GM12878 (cell line): ENCODE data around the gene INPP4B. TPM values are rescaled to one million over a fixed set of nuclear protein-coding genes. Genes with fewer than 3 reads are reported as not detected.

Experiments used
- ATAC-seq: fragments of 200-7000 bp; cut with Tn5 transposase; 3 replicates; pipeline ENCODE4 v1.9.1; 2020; ENCODE audit warnings: mild to moderate bottlenecking, moderate library complexity
- BruUV-seq: library from RNA; stranded (reverse); fragments of 400-500 nt; replicated peaks from 2 replicates; lab custom pipeline; 2021; lab: Mats Ljungman, UMichigan
- CTCF ChIA-PET: fragments of 300-600 bp; sonication (Branson Sonifier 250); formaldehyde crosslinking; extraction: SDS; loops from one replicate; lab custom pipeline; 2021; ENCODE audit warnings: inconsistent platforms; lab: Yijun Ruan, JAX
- POLR2A ChIA-PET: fragments of 350-600 bp; formaldehyde crosslinking; extraction: SDS; loops from one replicate; lab custom pipeline; 2021; ENCODE audit warnings: inconsistent platforms; lab: Charles Lee
- RAD21 ChIA-PET: fragments of 300-600 bp; sonication (Branson Sonifier 250); formaldehyde crosslinking; loops from one replicate; lab custom pipeline; 2023; ENCODE audit warnings: antibody characterized with exemption; ENCODE audit not compliant: unreplicated experiment; lab: Charles Lee
- SMC1A ChIA-PET: fragments of 300-600 bp; sonication (Branson Sonifier 250); formaldehyde crosslinking; loops from one replicate; lab custom pipeline; 2023; ENCODE audit not compliant: unreplicated experiment, uncharacterized antibody; lab: Charles Lee
- DNase-seq: peaks from one replicate; pipeline ENCODE4 v3.0.0-alpha.2; 2011; ENCODE audit warnings: low read depth, low spot score
- FAIRE-seq: peaks from 3 replicates; lab custom pipeline; 2011; peaks lifted over from hg19 to GRCh38; lab: Jason Lieb, UNC
- H2AFZ ChIP-seq: 2 replicates; pipeline ENCODE4 v1.6.0; 2011; ENCODE audit warnings: low read depth, low read length, control low read depth; ENCODE audit not compliant: control insufficient read depth
- H3K27ac ChIP-seq: 2 replicates; pipeline ENCODE4 v1.5.1; 2011; ENCODE audit warnings: control low read depth; ENCODE audit not compliant: control insufficient read depth, insufficient read depth
- H3K27me3 ChIP-seq, 2 experiments: replicated peaks in 1 of 2; 2 replicates each; pipeline versions ENCODE4 v1.6.0 to v1.6.1; 2011; ENCODE audit warnings: low read length in 1 of 2; ENCODE audit not compliant: control insufficient read depth in 2 of 2, insufficient read depth in 2 of 2
- H3K36me3 ChIP-seq, 2 experiments: 2 replicates each; pipeline ENCODE4 v1.5.1; 2011; ENCODE audit warnings: low read length in 1 of 2; ENCODE audit not compliant: control insufficient read depth in 2 of 2, insufficient read depth in 2 of 2
- H3K4me1 ChIP-seq: 2 replicates; pipeline ENCODE4 v1.6.1; 2011; ENCODE audit warnings: mild to moderate bottlenecking, low read length, moderate library complexity, mixed read lengths; ENCODE audit not compliant: control insufficient read depth, insufficient read depth
- H3K4me2 ChIP-seq: 2 replicates; pipeline ENCODE4 v1.6.0; 2011; ENCODE audit warnings: control low read depth; ENCODE audit not compliant: control insufficient read depth, insufficient read depth
- H3K4me3 ChIP-seq: fragments of 200-600 bp; sonication (generic); 2 replicates; pipeline ENCODE4 v1.5.1; 2016
- H3K79me2 ChIP-seq: 2 replicates; pipeline ENCODE4 v1.6.0; 2011; ENCODE audit warnings: low read length; ENCODE audit not compliant: control insufficient read depth, insufficient read depth
- H3K9ac ChIP-seq: 2 replicates; pipeline ENCODE4 v1.8.0; 2011; ENCODE audit warnings: low read length, control low read depth, mixed read lengths; ENCODE audit not compliant: control insufficient read depth, insufficient read depth
- H3K9me3 ChIP-seq: replicated peaks from 3 replicates; pipeline ENCODE4 v1.5.1; 2011; ENCODE audit warnings: mild to moderate bottlenecking, low read length; ENCODE audit not compliant: control insufficient read depth, insufficient read depth
- H4K20me1 ChIP-seq: 2 replicates; pipeline ENCODE4 v1.6.0; 2011; ENCODE audit not compliant: control insufficient read depth, insufficient read depth
- CREM ChIP-seq: IDR thresholded peaks from 2 replicates; pipeline ENCODE4 v1.6.1; 2014; ENCODE audit warnings: antibody characterized with exemption, low read depth
- DPF2 ChIP-seq: fragments of 450-650 bp; IDR thresholded peaks from 2 replicates; pipeline ENCODE4 v1.6.1; 2017; ENCODE audit warnings: mild to moderate bottlenecking
- EGR1 ChIP-seq, 2 experiments: IDR thresholded peaks; 1 replicate in 1 of 2; 2 replicates in 1 of 2; pipeline ENCODE4 v1.6.1; 2011 to 2012; ENCODE audit warnings: low read depth in 2 of 2, low read length in 2 of 2, borderline replicate concordance in 1 of 2, mild to moderate bottlenecking in 1 of 2, moderate library complexity in 1 of 2
- ESRRA ChIP-seq: IDR thresholded peaks from 2 replicates; pipeline ENCODE4 v1.6.1; 2012; ENCODE audit warnings: mild to moderate bottlenecking, low read length, improper control_type of control experiment
- FOS ChIP-seq: IDR thresholded peaks from 3 replicates; pipeline ENCODE4 v1.6.1; 2011; ENCODE audit warnings: borderline replicate concordance; ENCODE audit not compliant: insufficient read length; ENCODE audit errors: extremely low read depth
- IRF5 ChIP-seq: fragments of 450-650 bp; IDR thresholded peaks from 2 replicates; pipeline ENCODE4 v1.6.1; 2017; ENCODE audit warnings: borderline replicate concordance
- MXI1 ChIP-seq: fragments of 150-350 bp; IDR thresholded peaks from 2 replicates; pipeline ENCODE4 v1.6.1; 2011; ENCODE audit warnings: low read depth, mild to moderate bottlenecking, inconsistent platforms, low read length, improper control_type of control experiment
- NR2F1 ChIP-seq: fragments of 450-650 bp; conservative IDR thresholded peaks from 2 replicates; pipeline ENCODE4 v1.6.1; 2017; ENCODE audit warnings: mild to moderate bottlenecking
- PAX5 ChIP-seq: IDR thresholded peaks from 2 replicates; pipeline ENCODE4 v1.6.1; 2011; ENCODE audit warnings: low read depth, low read length, borderline replicate concordance
- PKNOX1 ChIP-seq: fragments of 450-650 bp; IDR thresholded peaks from 2 replicates; pipeline ENCODE4 v1.6.1; 2016; ENCODE audit warnings: mild to moderate bottlenecking
- POLR2AphosphoS5 ChIP-seq: IDR thresholded peaks from 2 replicates; pipeline ENCODE4 v1.6.1; 2011; ENCODE audit warnings: mild to moderate bottlenecking, low read length, inconsistent platforms
- RAD51 ChIP-seq: fragments of 450-650 bp; IDR thresholded peaks from 2 replicates; pipeline ENCODE4 v1.6.1; 2016; ENCODE audit warnings: moderate library complexity, mild to moderate bottlenecking, inconsistent platforms
- SIX5 ChIP-seq: IDR thresholded peaks from 2 replicates; pipeline ENCODE4 v1.6.1; 2011; ENCODE audit warnings: mild to moderate bottlenecking, low read depth, low read length, moderate library complexity; ENCODE audit not compliant: severe bottlenecking
- STAT3 ChIP-seq: IDR thresholded peaks from 2 replicates; pipeline ENCODE4 v1.6.1; 2011; ENCODE audit warnings: low read depth, low read length, improper control_type of control experiment
- TARDBP ChIP-seq: IDR thresholded peaks from 2 replicates; pipeline ENCODE4 v1.6.1; 2016; ENCODE audit warnings: borderline replicate concordance
- ZNF207 ChIP-seq: fragments of 450-650 bp; IDR thresholded peaks from 2 replicates; pipeline ENCODE4 v1.6.1; 2014; ENCODE audit warnings: antibody characterized with exemption, mild to moderate bottlenecking, borderline replicate concordance
- ZNF592 ChIP-seq: fragments of 450-650 bp; IDR thresholded peaks from 2 replicates; pipeline ENCODE4 v1.6.1; 2017; ENCODE audit warnings: mild to moderate bottlenecking, moderate library complexity
- WGBS: methylation state at CpG from one replicate; pipeline ENCODE4 v1.1.6; 2016; ENCODE audit warnings: low lambda C conversion rate; ENCODE audit not compliant: insufficient replicate concordance, insufficient coverage; ENCODE audit errors: missing lambda C conversion rate; 5-methylcytosine and 5-hydroxymethylcytosine counted together
- in situ Hi-C: fragments of 300-500 bp; cut with MboI; formaldehyde crosslinking; loops from 9 replicates; pipeline ENCODE4 v1.14.3; 2018; ENCODE audit warnings: mixed read lengths
- intact Hi-C: fragments of 100-400 bp; cut with micrococcal nuclease; formaldehyde crosslinking; loops from one replicate; pipeline ENCODE4 v1.14.2; 2022; ENCODE audit not compliant: unreplicated experiment
- polyA plus RNA-seq, 11 experiments: library from polyadenylated mRNA; depleted of rRNA in 4 of 11; unstranded in 6 of 11; stranded (reverse) in 5 of 11; fragments of >200 nt; fragmentation: Nextera tagmentation in 4 of 11; fragmentation: Illumina TruSeq in 1 of 11; extraction: Ambion mirVana in 4 of 11; extraction: Trizol in 1 of 11; gene quantifications; 1 replicate in 1 of 11; 2 replicates in 10 of 11; pipeline versions ENCODE4 v1.2.1 to v1.2.3, GENCODE V29; 2011 to 2016; ENCODE audit warnings: inconsistent platforms in 2 of 11, missing spikeins in 2 of 11, low read depth in 1 of 11
- total RNA-seq, 4 experiments: library from RNA; depleted of rRNA in 3 of 4; stranded (reverse); fragments of >200 nt in 3 of 4; fragmentation: Illumina TruSeq in 1 of 4; extraction: Trizol in 1 of 4; gene quantifications; 2 replicates each; pipeline versions ENCODE4 v1.2.1 to v1.2.3, GENCODE V29; 2013 to 2021

The INPP4B gene
- total and polyA plus RNA-seq, 10 of the 15 experiments (the other 5 are each of a cell fraction or from before 2014, with no cell fraction given), result 0.53 to 11.2 (median 0.95) TPM

GRCh38 chr4:142045996-142046395 lies 800.1 kb downstream of the INPP4B start (continued):
- no peak for TF ChIP-seq PAX5
- no peak for TF ChIP-seq RAD51
- no peak for TF ChIP-seq POLR2AphosphoS5
- TF ChIP-seq FOS, result no peak
- TF ChIP-seq TARDBP, result no peak
- no peak for TF ChIP-seq ZNF207
- no peak for TF ChIP-seq ZNF592
- TF ChIP-seq STAT3, result no peak
- no peak for TF ChIP-seq SIX5

- RAD21 ChIA-PET, result no interaction called here
- no peak for DNase-seq
- Histone ChIP-seq H3K27ac (no peak overlapping the region), H3K79me2 (no peaks in the 10 kb centered on the region), H3K4me2 (no peak overlapping the region), H3K4me1 (no peaks in the 10 kb centered on the region), H3K36me3 (no peaks in the 10 kb centered on the region), H3K9ac (no peak overlapping the region), H2AFZ (no peak overlapping the region), H4K20me1 (no peaks in the 10 kb centered on the region), H3K9me3 (no peaks in the 10 kb centered on the region), H3K27me3 (no peaks in the 10 kb centered on the region; a peak in 2 of 4 replicates), H3K4me3 (no peak overlapping the region)
- CTCF ChIA-PET, result no interaction called here
- POLR2A ChIA-PET, result no interaction called here
- in situ Hi-C loops, result no loop called here
- WGBS, result 0% methylated on average over 3 of the region's 3 CpGs
- SMC1A ChIA-PET, result no interaction called here
- BruUV-seq, result no TSS peak
- FAIRE-seq, result no peak
- no peak for ATAC-seq
- intact Hi-C loops, result no loop called here
- no peak for TF ChIP-seq ESRRA
- TF ChIP-seq IRF5, result no peak
- TF ChIP-seq PKNOX1, result no peak
- TF ChIP-seq DPF2, result no peak
- no peak for TF ChIP-seq MXI1
- TF ChIP-seq NR2F1, result no peak
- TF ChIP-seq EGR1 (IDR thresholded peaks at IDR 0.05; ENCODE audit: borderline replicate concordance in 1 of 2, low read depth in 2 of 2, low read length in 2 of 2), result no peak
- TF ChIP-seq CREM, result no peak
Measured at GRCh38 chr4:142044271-142044670, 801.8 kb downstream of the INPP4B start.
